HG02678 (cell line): ENCODE measurements around the gene DYNLRB1.

Experiments
- ATAC-seq: cut with Tn5 transposase; IDR thresholded peaks from one replicate; pipeline ENCODE4 v1.9.1; 2021; ENCODE audit warnings: mild to moderate bottlenecking, moderate library complexity; ENCODE audit not compliant: unreplicated experiment

DYNLRB1 gene

DNA sequence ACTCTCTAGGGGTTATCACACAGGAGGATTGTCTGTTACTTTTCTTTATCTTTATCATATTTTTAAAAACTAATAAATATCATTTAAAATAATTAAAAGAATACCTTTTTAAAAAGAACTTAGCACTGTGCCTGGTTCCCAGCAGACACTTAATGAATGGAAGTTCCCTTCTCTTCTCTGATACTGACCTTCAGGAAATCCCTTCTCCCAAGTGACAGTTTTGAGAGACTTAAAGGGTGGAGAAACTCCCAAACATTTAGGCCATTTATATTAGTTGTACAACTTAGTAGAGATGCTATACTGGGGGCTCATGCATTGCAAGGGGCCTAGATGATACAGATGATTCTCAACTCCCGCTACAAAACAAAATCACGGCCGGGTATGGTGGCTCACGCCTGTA, 60.8 kb downstream of the DYNLRB1 start:
- ATAC-seq, result no peak

DNA sequence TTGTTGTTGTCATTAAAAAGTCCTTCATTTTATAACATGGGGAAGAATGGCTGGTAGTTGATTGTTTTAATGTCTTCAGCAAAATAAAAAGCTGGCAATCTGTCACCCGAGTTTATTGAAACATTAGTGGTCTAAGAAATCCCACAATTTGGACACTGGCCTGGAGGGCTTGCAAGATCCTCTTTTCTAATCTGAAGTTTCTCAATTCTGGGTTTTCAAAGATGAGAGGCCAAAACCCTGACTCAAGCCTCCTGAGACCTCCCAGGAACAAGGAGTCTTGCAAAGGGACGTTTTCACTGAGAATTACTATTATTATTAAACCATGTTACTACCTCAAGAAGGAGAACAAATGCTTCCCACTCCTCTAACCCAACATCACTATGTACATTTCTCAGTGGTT, 61.8 kb downstream of the DYNLRB1 start:
- no peak for ATAC-seq

DNA sequence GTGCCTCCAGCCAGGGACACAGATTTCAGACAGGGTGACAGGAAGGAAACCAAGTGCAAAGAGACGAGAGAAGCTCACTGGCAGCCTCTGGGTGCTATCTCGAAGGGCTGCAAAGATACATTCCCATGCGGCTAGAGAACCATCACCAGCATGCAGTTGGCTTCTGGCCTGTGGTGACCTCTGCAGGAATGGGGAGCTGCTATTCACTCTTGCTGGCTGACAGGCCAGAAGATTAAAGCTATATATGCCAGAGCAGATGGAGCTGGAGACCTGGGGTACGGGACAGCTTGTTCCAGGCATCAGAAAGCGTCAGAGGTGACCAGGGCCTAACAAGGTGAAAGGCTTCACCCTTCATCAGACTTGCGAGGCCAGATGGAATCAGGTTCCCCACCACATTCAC, 62.3 kb downstream of the DYNLRB1 start:
- ATAC-seq, result no peak

DNA sequence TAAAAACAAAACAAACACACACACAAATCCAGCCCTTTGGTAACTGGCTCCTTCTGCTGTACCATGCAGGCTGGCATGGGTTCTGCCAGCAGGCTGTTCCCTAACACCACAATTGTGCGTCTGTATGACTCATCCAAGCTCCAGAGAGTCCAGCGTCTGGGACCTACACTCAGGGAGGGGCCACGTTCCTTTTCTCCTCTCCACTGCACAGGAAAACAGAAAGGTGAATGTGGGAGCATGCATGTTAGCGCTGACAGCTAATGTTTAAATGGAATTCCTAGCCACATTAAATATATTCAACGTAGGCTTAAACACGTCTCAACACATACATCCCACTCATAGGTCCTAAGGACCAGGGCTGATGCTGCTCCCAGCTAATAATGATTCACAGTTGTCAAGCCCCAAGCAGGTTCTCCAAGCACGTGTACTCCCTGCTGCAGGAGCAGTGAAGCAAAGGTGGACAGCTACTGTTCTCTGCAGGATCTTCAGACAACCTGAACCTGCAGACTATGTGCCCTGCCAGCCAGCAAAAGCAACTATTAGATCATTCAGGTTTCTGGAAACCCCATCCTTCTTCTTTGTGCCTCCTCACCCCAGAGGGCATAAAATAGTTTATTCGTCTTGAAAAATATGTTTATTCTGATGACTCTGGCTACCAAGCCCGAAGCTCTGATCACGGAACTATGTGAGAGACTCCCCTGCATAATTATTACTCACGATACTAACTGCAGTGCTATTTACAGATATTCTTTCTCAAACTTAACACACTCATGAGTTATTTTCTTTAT, 63.2 kb downstream of the DYNLRB1 start:
- no peak for ATAC-seq

DNA sequence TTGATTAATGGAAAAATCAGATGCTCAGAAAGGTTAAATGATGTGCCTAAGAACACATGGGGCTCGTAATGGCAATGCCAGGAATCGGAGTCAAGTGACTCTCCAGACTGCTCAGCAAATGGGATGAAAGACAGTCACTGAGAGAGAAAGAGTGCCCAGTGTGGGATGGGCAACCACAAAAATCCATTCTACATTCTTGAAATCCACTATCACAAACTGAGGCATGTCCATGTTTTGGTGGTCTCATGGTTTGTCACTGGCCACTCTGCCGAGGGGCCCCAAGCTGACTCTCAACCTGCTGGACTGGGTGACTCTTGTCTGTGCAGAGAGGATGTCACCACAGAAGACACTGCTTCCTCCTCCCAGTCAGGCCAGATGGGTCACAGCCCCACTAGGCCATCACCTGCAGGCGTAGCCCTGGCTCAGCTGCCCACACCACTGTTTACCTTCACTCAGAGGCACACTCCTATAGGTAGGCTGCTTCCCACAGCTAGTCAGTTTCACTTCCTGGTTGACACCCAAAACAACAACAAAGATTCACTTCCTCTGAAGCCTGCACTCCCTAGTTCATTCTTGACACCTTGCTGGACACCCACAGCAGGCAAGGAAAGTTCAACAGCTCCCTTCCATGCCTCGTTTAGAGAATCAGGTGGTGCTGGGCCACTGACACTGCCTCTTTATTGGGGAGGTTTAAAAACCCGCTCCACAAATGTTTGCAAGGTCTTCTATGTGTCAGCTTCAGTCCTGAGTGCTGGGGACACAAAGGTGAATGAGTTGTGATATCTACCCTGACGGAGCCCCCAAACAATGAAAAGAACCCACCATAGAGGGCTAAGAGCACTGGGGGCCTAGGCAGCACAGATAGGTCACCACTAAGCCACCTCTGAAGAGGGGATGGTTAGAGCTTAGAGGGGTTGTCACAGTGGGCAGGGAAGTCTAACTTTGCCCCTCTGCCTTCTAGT, 64.0 kb downstream of the DYNLRB1 start:
- peak; percentile 67 for ATAC-seq

DNA sequence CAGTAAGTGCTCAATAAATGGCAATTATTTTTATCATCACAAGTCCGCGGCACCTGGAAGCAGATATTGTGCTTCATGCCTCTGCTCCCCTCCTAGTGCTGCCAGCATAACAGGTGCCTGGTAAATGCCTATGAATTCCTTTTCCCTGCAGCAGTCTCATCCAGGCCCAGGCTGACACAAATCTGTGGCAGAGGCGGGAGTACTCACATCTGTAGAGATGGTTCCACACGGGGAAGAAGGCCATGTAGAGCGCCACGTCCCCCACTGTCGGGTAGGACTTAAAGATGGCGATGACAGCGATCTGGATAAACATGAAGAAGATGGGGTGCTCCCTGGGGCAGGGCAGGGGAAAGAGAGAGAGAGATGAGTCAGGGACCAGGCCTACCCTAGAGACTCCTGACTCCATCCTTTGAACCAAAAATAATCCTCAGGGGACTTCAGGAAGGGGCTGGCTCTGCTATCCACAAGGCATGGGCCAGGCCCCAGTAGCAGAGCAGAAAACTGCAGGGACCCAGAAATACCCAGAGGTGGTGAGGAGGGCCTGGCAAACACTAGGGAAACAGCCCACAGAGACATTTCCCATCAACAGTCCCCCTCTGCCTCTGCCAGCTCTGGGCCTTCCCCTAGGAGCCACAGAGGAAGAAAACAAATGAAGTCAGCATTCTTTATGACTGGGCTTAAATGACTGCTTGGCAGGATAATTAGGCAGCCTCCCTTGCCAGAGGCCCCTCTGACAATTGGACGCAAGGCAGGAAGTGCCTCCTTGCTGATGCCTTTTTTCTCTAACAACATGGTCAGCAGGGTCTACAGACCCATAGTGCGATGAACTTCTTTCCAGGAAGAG, 65.3 kb downstream of the DYNLRB1 start:
- no peak for ATAC-seq

DNA sequence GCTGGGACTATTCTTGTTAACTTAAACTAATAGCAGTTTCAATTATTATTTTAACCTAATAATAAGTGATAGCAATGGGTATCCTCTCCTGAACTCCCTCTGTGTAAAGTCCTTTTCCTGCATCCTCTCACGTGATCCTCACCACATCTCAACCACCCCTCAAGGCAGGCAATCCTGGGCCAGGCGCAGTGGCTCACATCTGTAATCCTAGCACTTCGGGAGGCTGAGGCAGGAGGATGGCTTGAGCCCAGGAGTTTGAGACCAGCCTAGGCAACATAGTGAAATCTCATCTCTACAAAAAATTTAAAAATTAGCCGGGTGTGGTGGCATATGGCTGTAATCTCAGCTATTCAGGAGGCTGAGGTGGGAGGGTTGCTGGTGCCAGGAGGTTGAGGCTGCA, 66.0 kb downstream of the DYNLRB1 start:
- no peak for ATAC-seq

DNA sequence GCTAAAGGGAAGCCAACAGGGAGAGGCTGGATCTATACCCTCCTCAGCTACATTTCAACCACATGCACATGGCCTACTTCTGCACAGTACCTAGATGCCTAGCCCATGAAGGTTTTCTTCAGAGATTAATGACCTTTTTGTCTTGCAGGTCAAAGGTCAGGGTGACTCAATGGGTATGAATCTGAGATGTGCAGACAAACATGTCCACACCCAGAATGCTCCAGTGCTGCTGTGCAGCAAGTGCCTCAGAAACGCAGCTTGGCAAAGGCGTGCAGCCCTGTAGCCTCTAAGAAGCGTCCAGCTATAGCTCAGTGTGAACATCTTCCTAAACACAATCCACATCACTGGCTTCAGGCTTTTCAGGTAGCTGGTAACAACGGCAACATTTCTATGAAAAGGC, 66.7 kb downstream of the DYNLRB1 start:
- no peak for ATAC-seq

DNA sequence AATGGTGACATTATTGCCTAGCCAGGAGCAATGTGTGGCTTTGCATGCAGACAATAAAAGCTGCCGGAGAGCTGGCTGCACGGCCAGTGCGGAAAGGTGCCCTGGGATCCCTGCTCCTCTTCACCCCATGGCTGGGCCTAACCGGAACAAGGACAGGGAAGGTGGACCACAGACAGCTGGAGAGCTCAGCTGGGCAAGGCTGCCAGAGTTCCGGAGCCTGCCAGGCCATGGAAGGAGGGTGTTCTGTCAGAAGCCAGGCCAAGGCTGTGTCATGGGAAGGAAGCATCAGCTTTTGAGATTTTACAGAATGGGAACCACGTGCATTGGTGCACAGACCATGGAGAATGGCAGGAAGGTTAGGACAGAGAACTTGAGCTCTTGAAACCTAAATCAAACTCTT, 67.3 kb downstream of the DYNLRB1 start:
- no peak for ATAC-seq

DNA sequence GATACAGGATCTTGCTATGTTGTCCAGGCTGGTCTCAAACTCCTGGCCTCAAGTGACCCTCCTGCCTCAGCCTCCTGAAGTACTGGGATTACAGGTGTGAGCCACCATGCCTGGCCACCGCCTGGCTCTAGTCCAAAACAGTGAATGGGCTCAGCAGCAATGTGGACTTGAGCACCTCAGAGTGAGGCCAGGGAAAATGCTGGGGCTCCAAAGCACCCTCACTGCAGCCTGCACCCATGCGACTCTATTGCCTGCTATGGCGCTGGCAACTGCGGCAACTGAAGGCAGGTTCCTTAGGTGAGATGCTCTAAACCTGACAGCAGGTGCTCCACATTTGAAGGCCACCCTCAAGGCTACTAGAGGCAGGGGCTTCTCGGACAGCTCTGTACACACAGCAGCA, 68.8 kb downstream of the DYNLRB1 start:
- ATAC-seq, result no peak

DNA sequence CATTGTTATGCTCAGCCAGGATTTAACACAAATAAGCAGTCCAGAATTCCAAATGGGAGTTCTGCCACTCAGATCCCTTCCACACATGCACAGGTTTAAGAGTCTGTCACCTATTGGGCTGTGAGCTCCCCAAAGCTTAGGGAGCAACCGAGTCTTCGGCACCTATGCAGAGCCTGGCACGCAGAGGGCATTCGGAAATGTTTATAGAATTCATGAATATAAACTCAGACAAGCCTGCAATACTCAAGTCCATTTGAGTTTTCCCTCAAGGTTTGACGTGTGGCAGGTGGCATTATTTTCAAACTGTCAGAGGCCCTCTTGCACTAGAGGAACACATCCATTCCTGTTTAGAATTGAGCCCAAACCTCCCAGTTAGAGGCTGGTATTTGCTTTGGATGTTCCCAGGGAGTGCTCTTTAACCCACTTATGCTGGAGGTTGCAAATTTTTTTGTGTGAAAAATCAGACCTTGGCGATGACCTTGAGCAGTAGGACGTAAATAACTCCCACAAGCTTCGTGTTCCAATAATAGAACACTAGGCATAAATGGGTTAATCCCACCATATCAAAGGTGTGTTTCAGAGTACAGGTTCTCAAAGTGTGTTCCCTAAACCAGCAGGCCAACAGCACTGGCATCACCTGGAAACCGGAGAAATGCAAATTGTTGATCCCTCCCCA, 70.4 kb downstream of the DYNLRB1 start:
- ATAC-seq, result no peak
